GM19035 (cell line): ENCODE data around the gene HNMT.
"Not testable (repeated sequence)": the region's sequence is repeated elsewhere in the genome, so short reads cannot be mapped to it uniquely, and the experiment has no call there.

Source experiments
- ATAC-seq: cut with Tn5 transposase; IDR thresholded peaks from one replicate; pipeline ENCODE4 v1.9.1; 2021; ENCODE audit not compliant: unreplicated experiment

The HNMT gene

DNA sequence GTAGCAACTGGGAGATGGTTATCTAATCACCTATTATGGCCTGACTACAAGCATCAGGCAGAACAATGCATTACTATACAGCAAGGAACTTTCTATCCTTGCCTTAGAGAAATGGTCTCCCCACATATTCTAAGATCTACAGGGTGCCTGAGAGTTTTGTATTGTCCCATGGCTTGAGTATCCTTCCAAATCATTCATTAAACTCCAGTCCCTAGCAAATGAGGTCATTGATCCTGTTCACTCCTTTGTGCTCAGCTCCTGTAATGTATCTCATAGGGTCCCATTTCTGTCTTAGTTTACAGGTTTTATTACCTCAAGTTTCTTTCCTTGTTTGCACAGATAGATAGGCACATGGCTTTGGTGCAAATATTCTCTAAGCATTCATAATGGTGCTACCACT lies 9.0 kb downstream of the HNMT start:
- no peak for ATAC-seq

GRCh38 chr2:137975280-137976271 lies 11.3 kb downstream of the HNMT start:
- no peak for ATAC-seq

- no peak for ATAC-seq
Measured at GRCh38 chr2:137976274-137976673, 12.0 kb downstream of the HNMT start.

GRCh38 chr2:137977790-137978189 lies 13.5 kb downstream of the HNMT start:
- no peak for ATAC-seq

DNA sequence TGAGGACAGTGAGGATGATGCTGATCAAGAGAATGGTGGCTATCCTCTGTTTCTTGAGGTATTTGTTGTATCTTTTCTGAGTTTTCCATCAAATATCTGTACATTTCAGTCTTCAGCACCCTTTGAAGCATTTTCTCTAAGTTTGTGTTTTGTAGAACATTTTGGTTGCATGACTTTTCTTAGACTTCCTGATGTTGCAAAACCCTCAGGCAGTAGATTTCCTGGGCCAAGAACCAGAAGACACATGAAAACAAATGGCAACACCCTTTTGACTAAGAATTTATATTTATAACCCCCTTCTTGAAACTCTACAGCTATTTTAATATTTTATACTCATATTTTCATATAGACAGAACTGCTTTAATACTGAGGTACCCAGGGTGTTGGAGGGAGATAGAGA lies 16.2 kb downstream of the HNMT start:
- no peak for ATAC-seq

DNA sequence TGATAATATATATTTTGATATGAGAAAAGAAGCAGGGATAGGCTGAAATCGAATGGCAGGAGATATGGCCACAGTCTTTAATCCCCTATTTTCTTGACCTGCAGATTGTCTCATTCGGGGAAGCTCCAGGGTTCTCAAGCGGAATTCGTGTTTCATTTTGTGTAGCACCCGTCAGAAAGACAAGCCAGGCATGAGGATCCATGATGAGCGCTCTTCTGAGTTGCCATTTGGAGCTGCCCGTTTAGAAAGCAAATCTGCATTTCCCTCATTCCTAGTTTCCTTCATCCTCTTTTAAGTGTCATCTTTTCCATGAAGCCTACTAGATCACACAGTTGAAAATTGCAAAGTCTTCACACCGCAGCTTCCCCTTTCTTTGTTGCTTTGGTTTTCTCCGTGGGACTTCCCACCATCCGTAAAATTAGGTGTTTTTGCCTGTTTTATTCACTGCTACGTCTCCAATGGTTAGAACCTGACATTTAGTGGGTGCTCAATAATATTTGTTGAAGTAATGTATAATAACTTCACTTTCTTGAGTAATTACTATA lies 16.9 kb downstream of the HNMT start:
- no peak for ATAC-seq

DNA sequence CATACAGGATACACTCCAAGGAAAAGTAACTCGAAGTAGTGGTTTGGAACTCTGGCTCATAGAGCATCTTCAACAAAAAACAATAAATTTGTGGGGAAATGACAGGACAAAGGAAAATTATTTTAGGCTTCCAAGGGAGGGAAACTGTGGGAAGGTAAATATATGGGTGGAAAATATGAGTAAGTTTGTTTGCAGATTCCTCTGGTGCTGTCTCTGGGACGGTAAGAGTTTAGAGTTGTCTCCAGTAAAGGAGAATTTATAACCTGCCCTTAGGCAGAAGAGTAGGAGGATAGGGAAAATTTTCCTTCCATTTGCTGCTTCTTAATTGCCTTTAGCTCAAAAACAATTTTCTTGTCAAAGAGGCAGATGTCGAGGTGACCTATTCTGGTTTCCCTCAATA lies 19.3 kb downstream of the HNMT start:
- ATAC-seq, result no peak

- ATAC-seq, result no peak
Measured at GRCh38 chr2:137986268-137986667, 22.0 kb downstream of the HNMT start.

DNA sequence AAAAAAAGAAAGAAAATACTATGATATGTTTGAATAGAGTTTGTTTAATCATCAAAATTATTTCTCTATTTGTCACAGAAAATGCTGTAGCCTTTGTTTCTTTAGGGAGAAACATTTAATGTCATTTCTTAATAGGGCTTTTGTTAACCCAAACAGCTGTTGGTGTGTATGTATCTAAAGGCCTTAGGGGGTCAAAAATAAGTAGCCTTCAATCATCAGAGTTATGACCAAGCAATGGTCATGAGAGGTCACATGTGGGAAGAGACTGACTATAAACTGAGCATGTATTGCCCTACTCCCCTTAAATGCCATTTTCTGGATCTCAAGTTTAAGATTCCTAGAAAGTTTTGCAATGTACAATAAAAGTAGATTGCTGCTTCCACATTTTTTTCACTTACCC lies 22.7 kb downstream of the HNMT start:
- ATAC-seq, result no peak

- ATAC-seq, result no peak
Measured at GRCh38 chr2:137991078-137991477, 26.8 kb downstream of the HNMT start.

DNA sequence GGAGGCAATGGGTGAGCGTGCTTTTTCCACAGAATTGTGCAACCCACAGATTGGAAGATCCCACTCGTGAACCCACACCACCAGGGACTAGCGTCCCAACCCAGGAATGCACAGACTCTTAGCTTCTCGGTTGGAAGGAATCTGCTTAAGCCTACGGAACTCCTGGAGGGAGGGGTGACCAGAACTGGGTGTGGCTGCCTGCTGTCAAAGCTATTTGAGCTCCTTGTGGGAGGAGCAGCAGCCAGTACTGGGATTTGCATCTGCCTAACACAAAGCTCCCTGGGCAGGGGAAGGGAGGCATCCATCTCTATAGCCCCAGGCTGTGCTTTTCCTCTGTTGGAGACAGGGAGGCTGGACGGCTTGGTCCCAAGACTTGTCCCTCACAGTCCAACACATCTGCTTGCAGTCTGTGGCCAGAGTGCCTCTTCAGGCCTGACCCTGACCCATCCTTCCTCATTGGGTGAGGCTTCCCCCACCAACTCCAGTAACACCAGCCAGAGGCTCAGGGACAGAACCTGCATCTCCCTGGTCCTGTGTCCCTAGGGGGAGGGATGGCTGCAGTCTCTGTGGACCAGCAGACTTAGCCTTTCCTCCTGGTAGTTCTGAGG lies 27.9 kb downstream of the HNMT start:
- no peak for ATAC-seq

DNA sequence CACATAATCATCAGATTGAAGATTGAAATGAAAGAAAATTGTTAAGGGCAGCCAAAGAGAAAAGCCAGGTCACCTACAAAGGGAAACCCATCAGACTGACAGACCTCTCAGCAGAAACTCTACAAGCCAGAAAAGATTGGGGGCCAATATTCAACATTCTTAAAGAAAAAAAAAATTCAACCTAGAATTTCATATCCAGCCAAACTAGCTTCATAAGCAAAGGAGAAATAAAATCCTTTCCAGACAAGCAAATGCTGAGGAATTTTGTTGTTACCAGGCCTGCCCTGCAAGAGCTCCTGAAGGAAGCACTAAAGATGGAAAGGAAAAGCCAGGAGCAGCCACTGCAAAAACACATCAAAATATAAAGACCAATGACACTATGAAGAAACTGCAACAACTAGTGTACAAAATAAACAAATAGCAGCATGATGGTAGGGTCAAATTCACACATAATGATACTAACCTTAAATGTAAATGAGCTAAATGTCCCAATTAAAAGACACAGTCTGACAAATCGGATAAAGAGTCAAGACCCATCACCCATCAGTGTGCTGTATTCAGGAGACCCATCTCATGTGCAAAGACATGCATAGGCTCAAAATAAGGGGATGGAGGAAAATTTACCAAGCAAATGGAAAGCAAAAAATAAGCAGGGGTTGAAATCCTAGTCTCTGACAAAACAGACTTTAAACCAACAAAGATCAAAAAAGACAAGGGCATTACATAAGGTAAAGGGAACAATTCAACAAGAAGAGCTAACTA lies 29.6 kb downstream of the HNMT start:
- not testable (repeated sequence) for ATAC-seq

DNA sequence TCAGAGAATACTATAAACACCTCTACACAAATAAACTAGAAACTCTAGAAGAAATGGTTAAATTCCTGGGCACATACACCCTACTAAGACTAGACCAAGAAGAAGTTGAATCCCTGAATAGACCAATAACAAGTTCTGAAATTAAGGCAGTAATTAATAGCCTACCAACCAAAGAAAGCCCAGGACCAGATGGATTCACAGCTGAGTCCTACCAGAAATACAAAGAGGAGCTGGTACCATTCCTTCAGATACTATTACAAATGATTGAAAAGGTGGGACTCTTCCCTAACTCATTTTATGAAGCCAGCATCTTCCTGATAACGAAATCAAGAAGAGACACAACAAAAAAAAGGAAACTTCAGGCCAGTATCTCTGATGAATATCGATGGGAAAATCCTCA lies 31.1 kb downstream of the HNMT start:
- not testable (repeated sequence) for ATAC-seq

DNA sequence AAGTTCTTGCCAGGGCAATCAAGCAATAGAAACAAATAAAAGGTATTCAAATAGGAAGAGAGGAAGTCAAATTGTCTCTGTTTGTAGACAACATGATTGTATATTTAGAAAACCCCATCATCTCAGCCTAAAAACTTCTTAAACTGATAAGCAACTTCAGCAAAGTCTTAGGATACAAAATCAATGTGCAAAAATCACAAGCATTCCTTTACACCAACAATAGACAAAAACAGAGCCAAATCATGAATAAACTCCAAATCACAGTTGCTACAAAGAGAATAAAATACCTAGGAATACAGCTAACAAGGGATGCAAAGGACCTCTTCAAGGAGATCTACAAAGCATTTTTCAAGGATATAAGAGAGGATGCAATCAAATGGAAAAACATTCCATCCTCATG lies 31.9 kb downstream of the HNMT start:
- ATAC-seq, result not testable (repeated sequence)

- no peak for ATAC-seq
Measured at GRCh38 chr2:137997733-137998132, 33.5 kb downstream of the HNMT start.

- ATAC-seq, result no peak
Measured at GRCh38 chr2:137998503-137998902, 34.2 kb downstream of the HNMT start.

DNA sequence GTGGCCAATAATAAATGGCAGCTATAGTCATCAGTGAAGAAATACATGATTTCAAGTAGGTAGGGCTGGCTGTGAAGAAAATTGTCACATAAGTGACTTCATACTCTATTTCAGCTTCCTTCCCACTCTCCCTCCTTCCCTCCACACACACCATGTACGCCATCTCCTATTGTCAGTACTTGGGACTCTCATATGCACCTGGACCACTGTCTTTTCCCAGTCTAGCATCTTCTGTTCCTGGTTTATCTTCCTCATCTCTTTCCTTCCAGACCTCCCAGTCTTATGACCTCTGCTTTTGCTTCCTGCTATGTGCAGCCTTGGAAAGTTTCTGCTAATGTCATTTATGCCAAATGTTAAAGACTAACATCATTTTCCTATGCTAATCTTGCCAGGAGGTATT lies 35.0 kb downstream of the HNMT start:
- no peak for ATAC-seq

DNA sequence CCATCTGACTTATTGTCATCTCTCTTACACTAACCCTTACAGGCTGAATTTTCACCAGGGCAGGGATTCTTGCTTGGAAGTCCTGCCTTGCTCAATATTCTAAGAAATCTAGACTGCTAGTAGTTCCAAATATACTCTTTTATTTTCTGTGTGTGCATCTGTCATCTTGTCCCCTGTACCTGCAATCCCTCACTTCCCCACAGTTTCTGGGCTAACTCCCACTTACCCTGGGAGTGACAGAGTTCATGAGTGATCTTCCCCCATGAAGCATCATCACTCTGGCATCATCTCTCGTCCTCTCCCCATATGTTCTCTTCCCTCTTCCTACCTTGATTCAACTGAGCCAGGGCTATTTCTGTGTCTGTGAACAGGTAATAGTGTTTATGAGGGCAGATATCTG lies 35.7 kb downstream of the HNMT start:
- ATAC-seq, result no peak

DNA sequence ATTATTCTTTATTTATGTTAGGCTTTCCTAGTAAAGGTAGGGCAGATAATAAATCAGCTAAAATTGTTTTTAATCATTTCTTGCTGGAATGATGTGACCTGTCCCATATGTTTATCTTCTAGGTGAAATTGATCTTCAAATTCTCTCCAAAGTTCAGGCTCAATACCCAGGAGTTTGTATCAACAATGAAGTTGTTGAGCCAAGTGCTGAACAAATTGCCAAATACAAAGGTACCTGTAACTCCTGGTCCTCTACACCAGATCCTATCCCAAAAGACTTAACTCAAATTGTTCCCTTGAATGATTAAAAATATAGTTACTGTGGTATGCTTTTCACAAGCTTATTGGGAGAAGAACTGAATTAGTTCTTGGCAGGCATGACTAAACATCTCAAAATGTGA lies 36.5 kb downstream of the HNMT start:
- ATAC-seq, result no peak

DNA sequence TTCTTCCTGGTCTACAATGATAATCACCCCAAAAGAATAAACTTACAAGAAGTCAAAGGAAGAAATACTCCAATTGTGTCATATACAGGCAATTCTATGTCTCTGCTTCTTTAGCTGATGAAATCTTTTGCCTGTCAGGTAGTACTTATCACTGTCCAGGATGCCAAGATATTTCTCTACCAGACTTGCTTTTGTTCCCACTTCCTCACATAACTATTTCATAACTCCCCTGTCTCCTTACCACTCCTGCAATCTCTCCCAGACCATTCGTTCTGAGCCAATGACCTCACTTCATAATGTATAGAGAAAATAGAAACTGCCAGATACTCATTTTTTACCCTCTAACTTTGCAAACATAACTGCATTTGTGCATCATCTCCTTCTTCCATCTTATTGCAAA lies 39.1 kb downstream of the HNMT start:
- ATAC-seq, result no peak

DNA sequence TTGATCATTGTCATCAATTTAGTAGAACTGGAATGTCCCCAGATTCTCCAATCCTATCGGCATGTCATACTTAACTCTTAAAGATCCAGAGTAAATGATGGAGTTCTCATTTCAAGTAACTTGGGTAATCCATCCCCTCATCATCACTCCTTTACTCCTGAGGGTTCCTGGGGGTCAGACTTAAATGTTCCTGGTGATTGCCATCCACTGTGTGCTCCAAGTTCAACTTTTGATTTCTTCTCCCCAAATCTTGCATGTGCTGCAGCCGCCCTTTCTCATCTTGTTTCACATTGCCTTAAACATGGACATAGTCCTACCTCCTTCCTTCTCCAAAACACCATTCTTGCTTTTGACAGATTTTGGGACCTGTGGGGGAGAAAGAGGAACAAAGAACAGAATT lies 43.2 kb downstream of the HNMT start:
- no peak for ATAC-seq
